WI38 (cell line): Measurements from ENCODE around the gene SLC10A7.

ENCODE experiments used
- H3K4me3 ChIP-seq: 2 replicates; pipeline ENCODE4 v1.5.1; 2011; ENCODE audit warnings: low read depth, mild to moderate bottlenecking, control low read depth, low read length
- TF ChIP-seq, protein P1 (sequence below): IDR thresholded peaks from 2 replicates; pipeline ENCODE4 v1.5.1; 2012; ENCODE audit warnings: low read depth, mild to moderate bottlenecking, control low read depth, low read length

SLC10A7 gene

DNA sequence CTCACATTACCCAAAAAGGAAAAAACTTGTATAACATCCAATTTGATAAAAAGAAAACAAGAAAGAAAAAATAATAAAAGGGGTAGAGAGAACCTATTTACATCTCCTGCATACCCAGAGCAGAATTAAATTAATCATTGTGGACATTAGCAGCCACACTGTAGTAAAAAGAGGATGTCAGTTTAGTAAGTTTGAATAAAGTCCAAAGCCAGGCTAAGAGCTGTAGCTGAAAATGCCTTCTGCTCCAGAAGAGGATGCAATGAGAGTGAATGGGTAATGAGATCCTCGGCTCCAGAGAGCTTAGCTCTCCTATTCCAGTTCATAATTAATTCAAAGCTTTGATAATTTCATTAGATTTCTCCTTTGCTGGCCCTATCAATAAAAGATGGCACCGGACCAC, 78.2 kb downstream of the SLC10A7 start:
- H3K4me3 ChIP-seq, result no peak overlapping the region
- TF ChIP-seq, protein P1, sequence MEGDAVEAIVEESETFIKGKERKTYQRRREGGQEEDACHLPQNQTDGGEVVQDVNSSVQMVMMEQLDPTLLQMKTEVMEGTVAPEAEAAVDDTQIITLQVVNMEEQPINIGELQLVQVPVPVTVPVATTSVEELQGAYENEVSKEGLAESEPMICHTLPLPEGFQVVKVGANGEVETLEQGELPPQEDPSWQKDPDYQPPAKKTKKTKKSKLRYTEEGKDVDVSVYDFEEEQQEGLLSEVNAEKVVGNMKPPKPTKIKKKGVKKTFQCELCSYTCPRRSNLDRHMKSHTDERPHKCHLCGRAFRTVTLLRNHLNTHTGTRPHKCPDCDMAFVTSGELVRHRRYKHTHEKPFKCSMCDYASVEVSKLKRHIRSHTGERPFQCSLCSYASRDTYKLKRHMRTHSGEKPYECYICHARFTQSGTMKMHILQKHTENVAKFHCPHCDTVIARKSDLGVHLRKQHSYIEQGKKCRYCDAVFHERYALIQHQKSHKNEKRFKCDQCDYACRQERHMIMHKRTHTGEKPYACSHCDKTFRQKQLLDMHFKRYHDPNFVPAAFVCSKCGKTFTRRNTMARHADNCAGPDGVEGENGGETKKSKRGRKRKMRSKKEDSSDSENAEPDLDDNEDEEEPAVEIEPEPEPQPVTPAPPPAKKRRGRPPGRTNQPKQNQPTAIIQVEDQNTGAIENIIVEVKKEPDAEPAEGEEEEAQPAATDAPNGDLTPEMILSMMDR, result no peak

DNA sequence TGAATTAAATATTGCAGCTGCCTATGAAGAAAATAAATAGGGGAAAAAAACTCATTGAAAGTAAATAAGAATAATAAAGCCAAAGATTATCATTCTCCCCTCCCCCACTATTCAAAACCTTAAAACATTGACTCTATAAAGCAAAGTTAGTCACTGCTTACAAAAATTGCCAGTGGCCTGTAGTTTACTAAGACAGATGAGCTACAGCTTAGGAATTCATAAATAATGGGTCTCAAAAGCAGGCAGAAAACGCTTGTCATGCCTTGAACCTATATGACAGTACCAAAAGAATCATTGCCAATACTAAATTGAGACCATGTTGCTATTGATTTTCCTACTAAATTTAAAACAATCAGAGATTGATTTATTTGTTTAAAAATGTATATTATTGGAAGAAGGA, 78.9 kb downstream of the SLC10A7 start:
- no peak overlapping the region for H3K4me3 ChIP-seq
- TF ChIP-seq, protein P1, result no peak

DNA sequence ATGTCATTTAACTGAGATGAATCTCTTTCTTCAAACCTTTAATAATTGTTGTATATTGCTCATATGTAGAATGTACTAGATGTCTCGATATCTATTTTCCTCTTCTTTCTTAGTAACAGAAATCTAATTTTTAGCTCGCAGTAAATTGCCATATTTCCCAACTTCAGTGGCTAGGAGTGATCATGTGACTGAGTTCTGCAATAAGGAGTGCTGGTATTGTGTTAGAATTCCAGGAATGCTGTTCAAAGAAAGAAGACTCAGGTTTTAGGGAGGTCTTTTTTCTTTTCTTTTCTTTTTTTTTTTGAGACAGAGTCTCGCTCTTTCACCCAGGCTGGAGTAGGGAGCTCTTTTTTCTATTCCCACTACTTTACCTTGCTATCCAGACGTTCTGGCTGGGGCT, 81.7 kb downstream of the SLC10A7 start:
- H3K4me3 ChIP-seq, result no peak overlapping the region
- TF ChIP-seq, protein P1, result no peak

DNA sequence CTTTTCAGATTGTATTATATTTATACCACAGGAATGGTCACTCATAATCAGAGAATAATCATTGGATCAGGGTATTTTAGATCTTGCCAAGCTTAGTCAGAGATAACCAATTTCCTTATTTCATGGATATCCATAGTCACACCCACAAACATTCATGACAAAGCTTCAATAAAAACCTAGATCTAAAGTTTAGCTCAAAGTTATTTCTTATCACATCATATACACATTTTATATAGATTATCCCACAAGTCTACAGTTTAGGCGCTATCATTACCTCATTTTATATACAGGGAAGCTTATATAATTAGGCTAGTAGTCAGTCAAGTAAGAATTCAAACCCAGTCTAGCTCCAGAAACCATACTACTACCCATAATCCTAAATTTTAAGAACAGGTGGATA, 82.3 kb downstream of the SLC10A7 start:
- H3K4me3 ChIP-seq, result no peak overlapping the region
- TF ChIP-seq, protein P1, result no peak

DNA sequence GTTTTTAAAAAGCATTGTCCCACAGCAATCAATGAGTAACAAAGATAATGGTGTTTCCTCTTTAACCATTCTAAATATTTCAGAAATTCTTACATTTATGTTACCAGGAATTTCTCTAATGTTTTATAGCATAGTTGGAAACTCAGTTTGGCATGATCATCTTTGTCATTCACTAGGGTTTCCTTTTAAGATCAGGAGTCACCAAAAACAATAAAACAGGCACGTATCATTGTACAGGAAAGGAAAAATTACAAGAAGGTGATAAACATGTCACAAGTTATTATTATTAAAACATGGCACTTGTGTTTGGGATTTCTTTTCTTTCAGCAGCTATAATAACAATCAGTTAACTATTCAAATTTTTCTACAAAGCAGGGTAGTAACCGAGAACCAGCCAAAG, 84.0 kb downstream of the SLC10A7 start:
- no peak overlapping the region for H3K4me3 ChIP-seq
- TF ChIP-seq, protein P1, result no peak

DNA sequence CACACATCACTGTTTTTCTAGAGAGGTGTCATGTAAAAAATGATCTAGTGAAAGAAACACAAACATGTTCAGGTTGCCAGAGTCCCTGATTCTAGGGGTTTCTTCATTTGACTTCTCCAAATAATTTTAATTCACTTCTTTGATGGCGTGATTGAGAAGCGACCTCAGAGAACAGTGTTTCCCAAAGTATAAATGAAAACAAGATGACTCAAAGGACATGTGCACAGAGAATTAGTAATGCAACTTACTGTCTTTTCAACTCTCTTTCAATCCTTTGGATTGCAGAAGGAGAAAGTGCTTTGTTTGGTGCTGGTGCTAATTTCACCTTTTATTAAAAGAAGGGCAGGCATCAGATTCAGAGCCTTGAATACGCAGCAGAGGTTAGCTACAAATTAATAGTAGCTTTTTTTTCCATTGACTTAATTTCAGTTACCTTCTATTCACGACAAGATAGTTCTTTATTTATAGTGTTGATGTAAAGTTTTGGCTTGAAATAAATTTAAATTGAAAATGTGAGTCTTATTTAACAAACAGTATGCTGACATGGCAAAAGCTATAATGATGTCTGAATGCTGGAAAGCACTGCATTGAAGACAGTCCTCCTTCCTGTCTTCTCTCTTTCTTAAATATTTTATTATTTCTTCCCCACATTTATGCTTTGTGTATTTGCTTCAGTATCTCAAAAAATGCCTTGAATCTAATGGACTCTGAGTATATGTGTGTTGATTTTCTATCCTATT, 85.1 kb downstream of the SLC10A7 start:
- TF ChIP-seq, protein P1, result no peak
- H3K4me3 ChIP-seq, result no peak overlapping the region

DNA sequence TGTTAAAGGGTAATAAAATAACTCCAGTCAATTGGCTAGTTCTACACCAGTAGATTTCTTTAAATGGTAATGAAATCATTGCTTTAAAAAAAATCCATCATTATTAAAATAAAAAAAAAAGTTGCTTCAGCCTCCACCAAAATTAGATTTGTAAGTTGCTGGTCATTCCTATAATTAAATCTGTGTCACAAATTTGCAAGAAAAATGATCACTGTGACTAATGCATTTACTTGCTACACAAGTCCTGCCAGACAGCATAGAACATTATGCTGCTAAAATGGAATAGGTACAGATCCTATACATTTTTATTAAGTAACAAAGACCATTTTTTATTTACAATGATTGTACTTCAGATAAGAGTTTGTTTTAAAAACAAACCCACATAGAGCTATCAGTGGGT, 85.8 kb downstream of the SLC10A7 start:
- H3K4me3 ChIP-seq, result no peak overlapping the region
- TF ChIP-seq, protein P1, result no peak
